HG03354 (cell line): Measurements from ENCODE around the gene WDR49.

Experiments
- ATAC-seq: cut with Tn5 transposase; IDR thresholded peaks from one replicate; pipeline ENCODE4 v1.9.1; 2021; ENCODE audit warnings: mild to moderate bottlenecking; ENCODE audit not compliant: unreplicated experiment, poor library complexity, severe bottlenecking

WDR49 gene

GRCh38 chr3:167497903-167498302 is 155.8 kb downstream of the WDR49 start:
- no peak for ATAC-seq

- peak; percentile 54 for ATAC-seq
Observed at GRCh38 chr3:167493244-167493643, 160.5 kb downstream of the WDR49 start.

- ATAC-seq: no peak
Observed at GRCh38 chr3:167491621-167492020, 162.1 kb downstream of the WDR49 start.

- ATAC-seq: no peak
Observed at GRCh38 chr3:167489571-167489970, 164.2 kb downstream of the WDR49 start.

GRCh38 chr3:167487556-167487955 is 166.2 kb downstream of the WDR49 start:
- ATAC-seq: no peak

GRCh38 chr3:167484551-167484950 is 169.2 kb downstream of the WDR49 start:
- no peak for ATAC-seq

- ATAC-seq: no peak
Observed at GRCh38 chr3:167483708-167484475, 169.8 kb downstream of the WDR49 start.

GRCh38 chr3:167481164-167481563 is 172.6 kb downstream of the WDR49 start:
- no peak for ATAC-seq

- no peak for ATAC-seq
Observed at GRCh38 chr3:167480748-167481147, 173.0 kb downstream of the WDR49 start.

GRCh38 chr3:167473863-167474262 is 179.9 kb downstream of the WDR49 start, which contains the start of gene SERPINI2:
SERPINI2 (minus strand) TSS chr3:167474042; CDS start chr3:167471834, 2,208 bp downstream.
- ATAC-seq: no peak

GRCh38 chr3:167469381-167469780 is 184.4 kb downstream of the WDR49 start:
- ATAC-seq: no peak

- ATAC-seq: no peak
Observed at GRCh38 chr3:167467848-167468611, 185.7 kb downstream of the WDR49 start.

- no peak for ATAC-seq
Observed at GRCh38 chr3:167466966-167467365, 186.8 kb downstream of the WDR49 start.

GRCh38 chr3:167456157-167456799 is 197.5 kb downstream of the WDR49 start:
- ATAC-seq: no peak

- no peak for ATAC-seq
Observed at GRCh38 chr3:167453815-167454214, 199.9 kb downstream of the WDR49 start.

- no peak for ATAC-seq
Observed at GRCh38 chr3:167451282-167451681, 202.5 kb downstream of the WDR49 start.

GRCh38 chr3:167450675-167451074 is 203.1 kb downstream of the WDR49 start:
- ATAC-seq: no peak

GRCh38 chr3:167450195-167450594 is 203.5 kb downstream of the WDR49 start:
- ATAC-seq: no peak

- ATAC-seq: no peak
Observed at GRCh38 chr3:167445491-167445890, 208.3 kb downstream of the WDR49 start.

- no peak for ATAC-seq
Observed at GRCh38 chr3:167441256-167441655, 212.5 kb downstream of the WDR49 start.
